HG02973 (cell line): ENCODE data around the gene LPIN2.
"Not testable (repeated sequence)": the region's sequence is repeated elsewhere in the genome, so short reads cannot be mapped to it uniquely, and the experiment has no call there.

Source experiments
- ATAC-seq: cut with Tn5 transposase; IDR thresholded peaks from one replicate; pipeline ENCODE4 v1.9.1; 2021; ENCODE audit warnings: moderate library complexity; ENCODE audit not compliant: unreplicated experiment

Gene LPIN2, protein sequence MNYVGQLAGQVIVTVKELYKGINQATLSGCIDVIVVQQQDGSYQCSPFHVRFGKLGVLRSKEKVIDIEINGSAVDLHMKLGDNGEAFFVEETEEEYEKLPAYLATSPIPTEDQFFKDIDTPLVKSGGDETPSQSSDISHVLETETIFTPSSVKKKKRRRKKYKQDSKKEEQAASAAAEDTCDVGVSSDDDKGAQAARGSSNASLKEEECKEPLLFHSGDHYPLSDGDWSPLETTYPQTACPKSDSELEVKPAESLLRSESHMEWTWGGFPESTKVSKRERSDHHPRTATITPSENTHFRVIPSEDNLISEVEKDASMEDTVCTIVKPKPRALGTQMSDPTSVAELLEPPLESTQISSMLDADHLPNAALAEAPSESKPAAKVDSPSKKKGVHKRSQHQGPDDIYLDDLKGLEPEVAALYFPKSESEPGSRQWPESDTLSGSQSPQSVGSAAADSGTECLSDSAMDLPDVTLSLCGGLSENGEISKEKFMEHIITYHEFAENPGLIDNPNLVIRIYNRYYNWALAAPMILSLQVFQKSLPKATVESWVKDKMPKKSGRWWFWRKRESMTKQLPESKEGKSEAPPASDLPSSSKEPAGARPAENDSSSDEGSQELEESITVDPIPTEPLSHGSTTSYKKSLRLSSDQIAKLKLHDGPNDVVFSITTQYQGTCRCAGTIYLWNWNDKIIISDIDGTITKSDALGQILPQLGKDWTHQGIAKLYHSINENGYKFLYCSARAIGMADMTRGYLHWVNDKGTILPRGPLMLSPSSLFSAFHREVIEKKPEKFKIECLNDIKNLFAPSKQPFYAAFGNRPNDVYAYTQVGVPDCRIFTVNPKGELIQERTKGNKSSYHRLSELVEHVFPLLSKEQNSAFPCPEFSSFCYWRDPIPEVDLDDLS

DNA sequence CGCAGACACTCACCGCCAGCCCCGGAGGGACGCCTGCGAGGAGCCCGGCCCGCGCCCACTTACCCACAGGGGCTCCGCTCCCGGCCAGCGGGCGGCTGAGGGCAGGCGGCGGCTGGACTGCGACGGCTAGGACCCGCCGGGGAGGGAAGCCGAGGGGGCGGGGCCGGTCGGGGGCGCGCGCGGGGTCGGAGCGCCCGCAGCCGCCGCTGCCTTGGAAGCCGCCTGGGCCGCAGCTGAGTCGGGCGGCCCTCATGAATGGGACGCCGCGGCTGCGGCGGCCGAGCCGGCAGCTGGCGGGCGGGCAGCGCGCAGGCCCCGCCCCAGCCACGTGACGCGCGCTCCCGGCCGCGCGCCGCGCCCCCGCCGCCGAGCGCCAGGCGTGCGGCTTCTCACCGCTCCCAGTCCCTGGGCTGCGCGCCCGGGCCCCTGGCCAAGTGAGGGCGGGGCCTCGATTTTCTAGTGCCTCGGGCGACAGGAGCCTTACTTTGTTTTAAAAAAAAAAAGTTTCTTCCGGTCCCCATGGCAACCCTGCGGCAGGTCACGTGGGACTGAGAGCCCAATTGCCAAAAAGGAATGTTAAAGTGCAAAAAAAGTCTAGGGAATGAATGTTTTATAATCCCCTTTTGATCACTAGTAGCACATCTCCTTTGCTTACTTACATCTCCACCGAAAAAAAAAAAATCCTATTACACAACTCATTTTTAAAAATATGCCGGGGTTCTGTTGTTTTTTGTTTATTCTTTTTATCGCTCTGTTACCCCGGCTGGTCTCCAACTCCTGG lies at the start of gene LPIN2:
TSS of gene LPIN2 (minus strand) at position 121 of the 781 bp plus-strand sequence. CDS start 52,304 bp downstream, outside the sequence.
- peak; percentile 81 for ATAC-seq

- ATAC-seq: peak; percentile 39
These were observed 48.8 kb upstream of the LPIN2 start for GRCh38 chr18:3061581-3062312.

GRCh38 chr18:3060667-3061580 lies 48.0 kb upstream of the LPIN2 start:
- ATAC-seq: peak; percentile 48

- no peak for ATAC-seq
These were observed 46.3 kb upstream of the LPIN2 start for GRCh38 chr18:3059272-3059671.

DNA sequence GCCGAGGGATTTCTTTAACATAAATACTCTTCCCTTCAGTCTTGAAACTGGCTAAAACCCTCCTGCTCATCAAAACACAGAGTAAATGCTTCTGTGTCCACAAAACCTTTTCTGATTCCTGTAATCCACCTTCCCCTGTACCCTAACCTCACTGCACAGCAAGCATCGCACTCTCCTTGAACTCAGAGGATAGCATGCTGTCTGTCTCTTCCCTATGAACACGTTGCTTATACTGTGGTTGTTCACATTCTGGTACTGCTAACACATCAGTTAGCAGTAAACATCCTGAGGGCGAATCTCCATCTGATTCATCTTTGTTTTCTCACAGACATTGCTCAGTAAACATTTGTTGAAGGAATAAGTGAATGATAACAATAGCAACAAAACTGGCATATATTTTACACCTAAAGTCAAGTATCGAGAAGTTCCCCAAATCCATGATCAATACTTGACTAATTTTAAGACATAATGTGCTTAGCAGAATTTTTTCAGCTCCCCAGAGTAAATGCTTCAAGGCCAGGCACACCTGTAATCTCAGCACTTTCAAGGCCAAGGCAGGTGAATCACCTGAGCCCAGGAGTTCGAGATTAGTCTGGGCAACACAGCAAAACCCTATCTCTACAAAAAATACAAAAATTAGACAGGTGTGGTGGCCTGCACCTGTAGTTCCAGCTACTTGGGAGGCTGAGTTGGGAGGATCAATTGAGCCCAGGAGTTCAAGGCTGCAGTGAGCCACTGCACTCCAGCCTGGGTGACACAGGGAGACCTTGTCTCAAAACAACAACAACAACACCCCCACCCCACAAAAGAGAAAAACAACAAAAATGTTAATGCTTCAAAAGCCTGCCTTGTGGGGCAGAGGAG lies 45.6 kb upstream of the LPIN2 start:
- no peak for ATAC-seq

DNA sequence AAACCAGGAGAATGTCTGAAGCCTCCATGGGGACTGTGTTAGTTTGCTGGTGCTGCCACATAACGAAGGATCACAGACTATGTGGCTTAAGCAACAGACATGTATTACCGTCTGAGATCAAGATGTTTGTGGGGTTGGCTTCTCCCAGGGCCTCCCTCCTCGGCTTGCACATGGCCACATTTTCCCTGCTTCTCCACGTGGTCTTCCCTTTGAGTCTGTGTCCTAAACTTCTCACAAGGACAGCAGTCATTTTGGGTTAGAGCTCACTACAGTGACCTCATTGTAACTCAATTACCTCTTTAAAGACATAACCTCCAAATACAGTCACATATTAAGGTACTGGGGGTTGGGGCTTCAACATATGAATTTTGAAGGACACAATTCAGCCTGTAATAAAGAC lies 44.6 kb upstream of the LPIN2 start:
- ATAC-seq: no peak

- no peak for ATAC-seq
These were observed 43.4 kb upstream of the LPIN2 start for GRCh38 chr18:3056311-3056710.

DNA sequence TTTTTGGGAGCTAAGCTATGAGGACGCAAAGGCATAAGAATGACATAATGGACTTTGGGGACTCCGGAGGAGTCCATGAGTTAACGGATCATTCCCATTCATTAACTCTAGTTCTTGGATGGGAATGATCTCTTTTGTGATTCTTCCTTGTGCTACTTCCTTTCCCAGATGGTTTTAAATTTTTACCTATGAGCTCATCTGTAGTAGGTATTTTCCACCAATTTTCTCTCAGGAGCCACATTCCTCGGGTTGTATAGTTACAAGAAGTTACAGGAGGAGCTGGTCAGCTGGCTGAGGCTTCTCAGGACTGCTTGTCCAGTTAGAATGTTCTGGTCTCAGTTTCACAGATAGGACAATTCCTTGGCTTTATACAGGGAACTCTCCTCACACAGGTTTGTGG lies 42.9 kb upstream of the LPIN2 start:
- no peak for ATAC-seq

DNA sequence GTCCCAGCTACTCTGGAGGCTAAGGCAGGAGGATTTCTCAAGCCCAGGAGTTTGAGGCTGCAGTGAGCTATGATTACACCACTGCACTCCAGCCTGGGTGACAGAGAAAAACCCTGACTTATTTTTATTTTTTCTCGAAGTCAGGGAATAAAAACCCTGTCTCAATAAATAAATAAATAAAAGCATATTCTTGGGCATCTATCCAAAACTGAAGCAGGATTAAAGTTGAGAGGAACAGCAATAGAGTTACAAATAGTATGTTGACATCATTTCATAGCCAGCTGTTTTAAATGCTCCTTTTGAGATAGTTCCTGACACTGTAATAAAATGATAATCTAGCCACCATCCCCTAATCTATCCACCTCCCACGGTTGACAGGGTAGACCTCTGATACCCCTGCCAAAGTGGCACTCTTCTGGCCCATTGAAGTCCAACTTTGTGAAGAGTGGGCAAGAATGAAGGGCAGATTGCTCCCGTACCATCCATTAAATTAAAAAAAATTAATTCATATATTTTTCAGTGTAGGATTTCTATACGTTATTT lies 42.3 kb upstream of the LPIN2 start:
- no peak for ATAC-seq

- no peak for ATAC-seq
These were observed 41.8 kb upstream of the LPIN2 start for GRCh38 chr18:3054780-3055179.

DNA sequence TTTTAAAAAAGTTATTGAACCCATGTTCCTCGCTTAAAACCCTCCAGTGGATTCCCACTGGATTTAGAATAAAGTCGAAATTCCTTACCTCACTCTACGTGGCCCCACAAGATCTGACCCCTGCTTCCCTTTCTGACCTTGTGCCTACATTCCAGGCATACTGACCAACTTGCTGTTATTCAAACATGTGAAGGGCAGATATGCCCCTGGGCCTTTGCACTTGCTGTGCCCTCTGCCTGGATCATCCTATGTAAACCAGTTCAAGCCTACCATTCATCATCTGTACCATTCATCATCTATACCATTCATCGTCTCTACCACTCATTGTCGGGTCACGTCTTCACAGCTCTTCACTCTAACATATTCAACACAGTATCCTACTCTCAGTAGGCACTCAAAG lies 41.3 kb upstream of the LPIN2 start:
- no peak for ATAC-seq

GRCh38 chr18:3053081-3053480 lies 40.1 kb upstream of the LPIN2 start:
- ATAC-seq: no peak

GRCh38 chr18:3052411-3052758 lies 39.4 kb upstream of the LPIN2 start:
- ATAC-seq: no peak

- ATAC-seq: no peak
These were observed 38.9 kb upstream of the LPIN2 start for GRCh38 chr18:3051718-3052410.

DNA sequence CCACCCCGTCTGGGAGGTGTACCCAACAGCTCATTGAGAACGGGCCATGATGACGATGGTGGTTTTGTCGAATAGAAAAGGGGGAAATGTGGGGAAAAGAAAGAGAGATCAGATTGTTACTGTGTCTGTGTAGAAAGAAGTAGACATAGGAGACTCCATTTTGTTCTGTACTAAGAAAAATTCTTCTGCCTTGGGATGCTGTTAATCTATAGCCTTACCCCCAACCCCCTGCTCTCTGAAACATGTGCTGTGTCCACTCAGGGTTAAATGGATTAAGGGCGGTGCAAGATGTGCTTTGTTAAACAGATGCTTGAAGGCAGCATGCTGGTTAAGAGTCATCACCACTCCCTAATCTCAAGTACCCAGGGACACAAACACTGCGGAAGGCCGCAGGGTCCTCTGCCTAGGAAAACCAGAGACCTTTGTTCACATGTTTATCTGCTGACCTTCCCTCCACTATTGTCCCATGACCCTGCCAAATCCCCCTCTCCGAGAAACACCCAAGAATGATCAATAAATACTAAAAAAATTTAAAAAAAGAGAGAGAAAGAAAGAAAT lies 37.0 kb upstream of the LPIN2 start:
- not testable (repeated sequence) for ATAC-seq

DNA sequence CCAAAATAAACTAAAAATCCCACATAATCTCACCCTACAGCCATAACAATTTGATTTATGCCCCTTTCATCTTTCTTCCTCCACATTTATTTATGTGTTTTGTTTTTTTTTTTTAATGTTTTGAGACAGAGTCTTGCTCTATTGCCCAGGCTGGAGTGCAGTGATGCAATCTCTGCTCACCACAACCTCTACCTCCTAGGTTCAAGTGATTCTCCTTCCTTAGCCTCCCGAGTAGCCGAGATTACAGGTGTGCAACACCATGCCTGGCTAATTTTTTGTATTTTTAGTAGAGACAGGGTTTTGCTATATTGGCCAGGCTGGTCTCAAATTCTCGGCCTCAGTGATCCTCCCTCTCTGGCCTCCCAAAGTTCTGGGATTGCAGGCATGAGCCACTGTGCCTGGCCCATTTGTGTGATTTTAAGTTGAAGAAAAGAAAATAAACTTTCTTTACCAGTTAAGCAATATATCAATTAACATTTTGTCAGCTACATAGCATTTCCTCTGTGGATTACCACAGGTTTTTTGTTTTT lies 35.9 kb upstream of the LPIN2 start:
- ATAC-seq: no peak

GRCh38 chr18:3048121-3048520 lies 35.2 kb upstream of the LPIN2 start:
- no peak for ATAC-seq
